Measurements from ENCODE around the gene CASKIN2.

The CASKIN2 gene

DNA sequence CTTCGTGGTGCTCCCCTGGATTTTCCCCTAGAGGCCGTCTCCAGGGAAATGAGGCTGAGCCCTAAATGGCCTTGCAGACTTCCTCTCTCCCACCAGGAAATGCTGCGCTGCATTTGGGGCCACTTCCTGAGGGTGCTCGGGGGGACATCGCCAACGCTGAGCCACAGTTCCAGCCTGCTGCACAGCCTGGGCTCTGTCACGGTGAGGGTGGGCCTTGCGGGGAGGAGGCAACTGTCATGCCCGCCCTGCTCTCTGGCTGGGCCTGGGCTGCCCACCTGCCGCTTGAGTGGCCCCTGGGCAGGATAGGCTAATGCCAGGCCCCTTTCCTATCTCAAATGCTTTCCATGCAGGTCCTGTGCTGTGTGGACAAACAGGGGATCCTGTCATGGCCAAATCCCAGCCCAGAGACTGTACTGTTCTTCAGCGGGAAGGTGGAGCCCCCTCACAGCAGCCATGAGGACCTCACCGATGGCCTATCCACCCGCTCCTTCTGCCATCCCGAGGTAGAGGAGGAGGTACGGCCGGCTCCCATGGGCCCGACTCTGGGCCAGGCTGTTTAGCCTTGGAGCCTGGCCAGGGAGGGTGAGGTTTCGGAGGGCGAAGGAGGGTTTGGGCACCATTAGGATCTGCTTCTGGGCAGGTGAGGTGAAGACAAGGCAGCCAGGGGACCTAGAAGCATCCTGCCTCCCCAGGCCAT, 24.2 kb downstream of the CASKIN2 start:
- Histone ChIP-seq H3K9me3 (ENCODE audit: control insufficient read depth in 1 of 2, low read length in 2 of 2) (no peaks in the 10 kb centered on the region), H3K27me3 (ENCODE audit: low read depth, low read length) (no peaks in the 10 kb centered on the region), H3K27ac (ENCODE audit: low read length) (no peak overlapping the region), H3K4me3 (ENCODE audit: low read depth in 1 of 2, low read length in 2 of 2) (no peak overlapping the region), H3K4me1 (ENCODE audit: control insufficient read depth in 1 of 2, insufficient read depth in 2 of 2, low read length in 2 of 2) (peaks cover 11 to 19% of the 10 kb centered on the region in 2 donors), H3K36me3 (ENCODE audit: control insufficient read depth in 1 of 2, insufficient read depth in 2 of 2, low read length in 2 of 2) (peaks cover 36 to 63% of the 10 kb centered on the region in 2 donors)

DNA sequence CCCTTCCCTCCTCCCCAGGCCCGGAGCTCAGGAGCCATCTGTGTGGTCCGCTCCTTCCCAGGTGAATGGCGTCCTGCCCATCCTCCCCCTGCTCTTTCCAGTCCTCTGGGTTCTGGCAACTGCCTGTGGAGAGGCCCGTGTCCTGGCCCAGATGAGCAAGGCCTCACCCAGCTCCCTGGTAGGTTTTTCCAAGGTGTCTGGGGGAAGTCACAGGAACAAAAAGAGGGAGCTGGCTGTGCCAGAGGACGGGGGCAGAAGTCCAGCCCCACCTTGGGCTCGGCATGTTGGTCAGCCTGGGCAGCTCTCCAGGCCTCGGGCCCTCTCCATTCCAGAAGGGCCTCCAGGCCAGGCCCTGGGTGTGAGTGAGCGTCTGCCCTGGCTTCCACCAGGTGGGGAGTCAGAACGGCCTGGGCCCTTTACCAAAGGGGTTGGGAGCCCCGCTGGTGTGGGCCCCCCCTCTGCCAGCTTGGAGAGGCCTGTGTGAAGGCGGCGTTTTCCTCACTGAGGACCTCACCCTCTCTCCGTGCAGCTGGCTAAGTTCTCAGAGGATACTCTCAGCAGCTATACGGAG, 25.1 kb downstream of the CASKIN2 start:
- Histone ChIP-seq H3K27me3 (ENCODE audit: low read depth, low read length) (no peaks in the 10 kb centered on the region), H3K4me3 (ENCODE audit: low read depth in 1 of 2, low read length in 2 of 2) (no peak overlapping the region), H3K36me3 (ENCODE audit: control insufficient read depth in 1 of 2, insufficient read depth in 2 of 2, low read length in 2 of 2) (peaks cover 28 to 54% of the 10 kb centered on the region in 2 donors), H3K27ac (ENCODE audit: low read length) (peak overlapping the region; percentile 8), H3K4me1 (ENCODE audit: control insufficient read depth in 1 of 2, insufficient read depth in 2 of 2, low read length in 2 of 2) (peaks cover 11 to 25% of the 10 kb centered on the region in 2 donors), H3K9me3 (ENCODE audit: control insufficient read depth in 1 of 2, low read length in 2 of 2) (no peaks in the 10 kb centered on the region)

- Histone ChIP-seq H3K4me1 (ENCODE audit: control insufficient read depth in 1 of 2, insufficient read depth in 2 of 2, low read length in 2 of 2) (peaks cover 11 to 25% of the 10 kb centered on the region in 2 donors), H3K27me3 (ENCODE audit: low read depth, low read length) (no peaks in the 10 kb centered on the region), H3K27ac (ENCODE audit: low read length) (no peak overlapping the region), H3K9me3 (ENCODE audit: control insufficient read depth in 1 of 2, low read length in 2 of 2) (no peaks in the 10 kb centered on the region), H3K4me3 (ENCODE audit: low read depth in 1 of 2, low read length in 2 of 2) (no peak overlapping the region), H3K36me3 (ENCODE audit: control insufficient read depth in 1 of 2, insufficient read depth in 2 of 2, low read length in 2 of 2) (peaks cover 22 to 47% of the 10 kb centered on the region in 2 donors)
These were observed 25.8 kb downstream of the CASKIN2 start for GRCh38 chr17:75489511-75489955.

GRCh38 chr17:75488693-75489510, 26.4 kb downstream of the CASKIN2 start:
- Histone ChIP-seq H3K27ac (ENCODE audit: low read length) (no peak overlapping the region), H3K27me3 (ENCODE audit: low read depth, low read length) (no peaks in the 10 kb centered on the region), H3K4me3 (ENCODE audit: low read depth in 1 of 2, low read length in 2 of 2) (no peak overlapping the region), H3K36me3 (ENCODE audit: control insufficient read depth in 1 of 2, insufficient read depth in 2 of 2, low read length in 2 of 2) (peaks cover 16 to 41% of the 10 kb centered on the region in 2 donors), H3K9me3 (ENCODE audit: control insufficient read depth in 1 of 2, low read length in 2 of 2) (no peaks in the 10 kb centered on the region), H3K4me1 (ENCODE audit: control insufficient read depth in 1 of 2, insufficient read depth in 2 of 2, low read length in 2 of 2) (peaks cover 11 to 25% of the 10 kb centered on the region in 2 donors)

DNA sequence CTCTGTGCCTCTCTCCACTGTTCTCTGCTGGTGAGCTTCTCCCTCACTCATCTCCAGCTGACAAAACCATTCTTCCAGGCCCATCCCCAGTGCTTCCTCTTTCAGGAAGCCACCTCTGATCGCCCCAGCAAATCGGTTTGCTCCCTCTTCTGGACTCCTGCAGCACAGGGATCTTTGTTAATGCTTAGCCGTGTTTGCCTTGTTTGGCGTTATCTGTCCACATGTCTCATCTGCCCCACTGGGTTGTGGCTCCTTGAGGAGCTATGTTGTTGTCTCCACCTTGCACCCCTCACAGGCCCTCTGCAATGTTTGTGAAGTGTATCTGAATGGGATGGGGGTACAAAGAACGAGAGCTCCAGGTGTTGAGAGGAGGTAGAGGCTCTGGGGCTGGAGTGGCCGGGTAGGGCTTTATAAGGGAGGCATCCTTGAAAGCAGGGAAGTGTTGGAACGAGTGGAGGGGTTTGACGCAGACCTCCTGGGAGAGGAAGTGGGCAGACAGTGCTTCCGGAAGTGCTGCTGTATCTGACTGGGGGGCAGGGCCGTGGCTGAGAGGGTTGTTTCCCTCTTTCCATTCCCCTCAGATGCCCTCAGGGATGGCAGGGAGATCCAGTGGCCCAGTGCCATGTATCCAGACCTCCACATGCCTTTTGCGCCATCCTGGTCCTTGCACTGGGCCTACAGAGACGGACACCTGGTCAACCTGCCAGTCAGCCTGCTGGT, 27.8 kb downstream of the CASKIN2 start:
- Histone ChIP-seq H3K4me1 (ENCODE audit: control insufficient read depth in 1 of 2, insufficient read depth in 2 of 2, low read length in 2 of 2) (peaks cover 11 to 25% of the 10 kb centered on the region in 2 donors), H3K4me3 (ENCODE audit: low read depth in 1 of 2, low read length in 2 of 2) (peak overlapping the region in 1 of 2 donors; percentile 11), H3K27me3 (ENCODE audit: low read depth, low read length) (no peaks in the 10 kb centered on the region), H3K9me3 (ENCODE audit: control insufficient read depth in 1 of 2, low read length in 2 of 2) (no peaks in the 10 kb centered on the region), H3K27ac (ENCODE audit: low read length) (peak overlapping the region; percentile 67), H3K36me3 (ENCODE audit: control insufficient read depth in 1 of 2, insufficient read depth in 2 of 2, low read length in 2 of 2) (peaks cover 9 to 27% of the 10 kb centered on the region in 2 donors)

DNA sequence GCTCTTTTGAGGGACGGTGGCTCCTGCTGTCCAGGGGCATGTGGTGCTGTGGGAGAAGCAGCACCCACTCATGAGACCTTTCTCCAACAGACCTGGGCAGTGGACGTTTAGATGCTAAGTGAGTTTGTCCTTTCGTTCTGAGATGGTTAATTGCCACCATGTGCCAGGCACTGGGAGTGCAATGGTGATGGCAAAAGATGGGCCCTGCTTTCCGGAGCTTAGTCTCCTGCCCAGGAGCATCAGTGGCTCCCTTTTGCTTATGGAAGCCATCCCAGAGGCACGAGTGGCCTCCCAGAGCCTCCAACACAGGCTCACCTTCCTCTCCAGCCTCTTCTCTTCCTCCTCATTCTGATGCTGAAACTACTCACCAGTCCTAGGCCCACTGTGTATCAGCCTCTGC, 28.4 kb downstream of the CASKIN2 start:
- H3K27me3 ChIP-seq (ENCODE audit: low read depth, low read length), result no peaks in the 10 kb centered on the region
- no peak overlapping the region for H3K4me3 ChIP-seq (ENCODE audit: low read depth in 1 of 2, low read length in 2 of 2)
- H3K36me3 ChIP-seq (ENCODE audit: control insufficient read depth in 1 of 2, insufficient read depth in 2 of 2, low read length in 2 of 2), result peaks cover 7 to 21% of the 10 kb centered on the region in 2 donors
- H3K4me1 ChIP-seq (ENCODE audit: control insufficient read depth in 1 of 2, insufficient read depth in 2 of 2, low read length in 2 of 2), result peaks cover 11 to 25% of the 10 kb centered on the region in 2 donors
- H3K9me3 ChIP-seq (ENCODE audit: control insufficient read depth in 1 of 2, low read length in 2 of 2), result no peaks in the 10 kb centered on the region
- H3K27ac ChIP-seq (ENCODE audit: low read length), result peak overlapping the region; percentile 67

GRCh38 chr17:75486151-75486550, 29.2 kb downstream of the CASKIN2 start:
- Histone ChIP-seq H3K36me3 (ENCODE audit: control insufficient read depth in 1 of 2, insufficient read depth in 2 of 2, low read length in 2 of 2) (peaks cover 0 to 13% of the 10 kb centered on the region in 2 donors), H3K27me3 (ENCODE audit: low read depth, low read length) (no peaks in the 10 kb centered on the region), H3K4me3 (ENCODE audit: low read depth in 1 of 2, low read length in 2 of 2) (no peak overlapping the region), H3K27ac (ENCODE audit: low read length) (no peak overlapping the region), H3K9me3 (ENCODE audit: control insufficient read depth in 1 of 2, low read length in 2 of 2) (no peaks in the 10 kb centered on the region), H3K4me1 (ENCODE audit: control insufficient read depth in 1 of 2, insufficient read depth in 2 of 2, low read length in 2 of 2) (peaks cover 11 to 25% of the 10 kb centered on the region in 2 donors)

- H3K27ac ChIP-seq (ENCODE audit: low read length), result no peak overlapping the region
- peaks cover 11 to 25% of the 10 kb centered on the region in 2 donors for H3K4me1 ChIP-seq (ENCODE audit: control insufficient read depth in 1 of 2, insufficient read depth in 2 of 2, low read length in 2 of 2)
- no peaks in the 10 kb centered on the region for H3K9me3 ChIP-seq (ENCODE audit: control insufficient read depth in 1 of 2, low read length in 2 of 2)
- H3K27me3 ChIP-seq (ENCODE audit: low read depth, low read length), result no peaks in the 10 kb centered on the region
- H3K36me3 ChIP-seq (ENCODE audit: control insufficient read depth in 1 of 2, insufficient read depth in 2 of 2, low read length in 2 of 2), result peaks cover 0 to 9% of the 10 kb centered on the region in 2 donors
- H3K4me3 ChIP-seq (ENCODE audit: low read depth in 1 of 2, low read length in 2 of 2), result no peak overlapping the region
These were observed 29.6 kb downstream of the CASKIN2 start for GRCh38 chr17:75485688-75486087.

GRCh38 chr17:75482098-75482942, 33.0 kb downstream of the CASKIN2 start:
- Histone ChIP-seq H3K36me3 (ENCODE audit: control insufficient read depth in 1 of 2, insufficient read depth in 2 of 2, low read length in 2 of 2) (no peaks in the 10 kb centered on the region), H3K4me3 (ENCODE audit: low read depth in 1 of 2, low read length in 2 of 2) (no peak overlapping the region), H3K27ac (ENCODE audit: low read length) (no peak overlapping the region), H3K4me1 (ENCODE audit: control insufficient read depth in 1 of 2, insufficient read depth in 2 of 2, low read length in 2 of 2) (peaks cover 5 to 21% of the 10 kb centered on the region in 2 donors), H3K9me3 (ENCODE audit: control insufficient read depth in 1 of 2, low read length in 2 of 2) (no peaks in the 10 kb centered on the region), H3K27me3 (ENCODE audit: low read depth, low read length) (no peaks in the 10 kb centered on the region)
